NCI-H1092 treated with DMSO at 0.1 percent for 48 hours (cell line): ENCODE data around the gene PAPPA.

ENCODE experiments used
- DNase-seq: peaks from one replicate; lab custom pipeline; 2025; lab: John Stamatoyannopoulos, UW

Gene PAPPA

GRCh38 chr9:116349684-116350083 is 196.1 kb downstream of the PAPPA start:
- DNase-seq: no peak

- DNase-seq: no peak
Observed at GRCh38 chr9:116350213-116350612, 196.6 kb downstream of the PAPPA start.

- no peak for DNase-seq
Observed at GRCh38 chr9:116352958-116353357, 199.4 kb downstream of the PAPPA start.

GRCh38 chr9:116355153-116355921 is 201.7 kb downstream of the PAPPA start:
- DNase-seq: peak; percentile 89

GRCh38 chr9:116358251-116358650 is 204.7 kb downstream of the PAPPA start:
- DNase-seq: no peak

GRCh38 chr9:116360016-116360415 is 206.4 kb downstream of the PAPPA start:
- no peak for DNase-seq

GRCh38 chr9:116360989-116361388 is 207.4 kb downstream of the PAPPA start:
- DNase-seq: no peak

- no peak for DNase-seq
Observed at GRCh38 chr9:116361547-116361946, 208.0 kb downstream of the PAPPA start.

GRCh38 chr9:116362493-116362892 is 208.9 kb downstream of the PAPPA start:
- DNase-seq: no peak

- DNase-seq: peak; percentile 59
Observed at GRCh38 chr9:116365056-116365471, 211.5 kb downstream of the PAPPA start.

GRCh38 chr9:116366241-116366640 is 212.7 kb downstream of the PAPPA start:
- no peak for DNase-seq

- no peak for DNase-seq
Observed at GRCh38 chr9:116368680-116369079, 215.1 kb downstream of the PAPPA start.

- DNase-seq: no peak
Observed at GRCh38 chr9:116369706-116370105, 216.1 kb downstream of the PAPPA start.

- DNase-seq: no peak
Observed at GRCh38 chr9:116370556-116370955, 217.0 kb downstream of the PAPPA start.

GRCh38 chr9:116372081-116372673 is 218.6 kb downstream of the PAPPA start:
- DNase-seq: no peak

GRCh38 chr9:116372786-116373185 is 219.2 kb downstream of the PAPPA start:
- DNase-seq: no peak

- no peak for DNase-seq
Observed at GRCh38 chr9:116377179-116377798, 223.7 kb downstream of the PAPPA start.

- DNase-seq: no peak
Observed at GRCh38 chr9:116378873-116379272, 225.3 kb downstream of the PAPPA start.

GRCh38 chr9:116379821-116380220 is 226.2 kb downstream of the PAPPA start:
- no peak for DNase-seq

- DNase-seq: no peak
Observed at GRCh38 chr9:116380496-116380995, 227.0 kb downstream of the PAPPA start.

GRCh38 chr9:116381350-116381749 is 227.8 kb downstream of the PAPPA start:
- DNase-seq: no peak

- DNase-seq: no peak
Observed at GRCh38 chr9:116382053-116382452, 228.5 kb downstream of the PAPPA start.

- no peak for DNase-seq
Observed at GRCh38 chr9:116383133-116383532, 229.5 kb downstream of the PAPPA start.
